ENCODE data around the gene TBCC. TPM values are rescaled to one million over a fixed set of nuclear protein-coding genes. Genes with fewer than 3 reads are reported as not detected.
"Not testable (repeated sequence)": the region's sequence is repeated elsewhere in the genome, so short reads cannot be mapped to it uniquely, and the experiment has no call there.

The TBCC gene
- total and polyA plus RNA-seq, 10 of the 15 experiments (the other 5 are each of a cell fraction or from before 2014, with no cell fraction given): 2.5 to 41.9 (median 20.3) TPM

GRCh38 chr6:42740725-42741124 is 5.2 kb downstream of the TBCC start:
- H3K79me2 ChIP-seq (ENCODE audit: control insufficient read depth, insufficient read depth, low read length): peaks cover 20% of the 10 kb centered on the region
- H3K4me1 ChIP-seq (ENCODE audit: control insufficient read depth, insufficient read depth, low read length): no peaks in the 10 kb centered on the region
- FAIRE-seq: no peak
- no peak overlapping the region for H3K9ac ChIP-seq (ENCODE audit: control insufficient read depth, insufficient read depth, low read length)
- ChIA-PET POLR2A (interaction anchor here (0.6 to 1.4 kb wide), 7 partner anchors 11 to 608 kb away, joined by 3 to 12 read pairs (median 4); partner anchors contain the start of gene RPL7L1), SMC1A (ENCODE audit: uncharacterized antibody, unreplicated experiment) (interaction anchor here (0.6 to 2.3 kb wide), 7 partner anchors 14 to 258 kb away, joined by 3 to 12 read pairs (median 3); no protein-coding TSS in a partner anchor), CTCF (interaction anchor here (0.6 to 1.1 kb wide), 4 partner anchors 12 to 158 kb away, joined by 3 to 6 read pairs (median 4); no protein-coding TSS in a partner anchor), RAD21 (ENCODE audit: unreplicated experiment) (interaction anchor here (0.9 to 1.0 kb wide), 2 partner anchors 14 to 138 kb away, joined by 3 to 4 read pairs; partner anchors contain the start of gene RPL7L1)
- H4K20me1 ChIP-seq (ENCODE audit: control insufficient read depth, insufficient read depth): no peaks in the 10 kb centered on the region
- no peak overlapping the region for H2AFZ ChIP-seq (ENCODE audit: control insufficient read depth, low read depth, low read length)
- H3K27ac ChIP-seq (ENCODE audit: control insufficient read depth, insufficient read depth): no peak overlapping the region
- intact Hi-C loops (cut with micrococcal nuclease; ENCODE audit: unreplicated experiment) (no loop called here), in situ Hi-C loops (cut with MboI) (no loop called here)
- H3K36me3 ChIP-seq (ENCODE audit: control insufficient read depth in 2 of 2, insufficient read depth in 2 of 2, low read length in 1 of 2): no peaks in the 10 kb centered on the region
- no peaks in the 10 kb centered on the region for H3K27me3 ChIP-seq (replicated peaks in 1 of 2; ENCODE audit: control insufficient read depth in 2 of 2, insufficient read depth in 2 of 2, low read length in 1 of 2)
- no peak for ATAC-seq
- no peak overlapping the region for H3K4me3 ChIP-seq
- BruUV-seq (replicated peaks): no TSS peak
- no peak for DNase-seq (ENCODE audit: low read depth, low spot score)
- H3K4me2 ChIP-seq (ENCODE audit: control insufficient read depth, insufficient read depth): no peak overlapping the region
- WGBS (ENCODE audit: insufficient coverage, insufficient replicate concordance, low lambda C conversion rate, missing lambda C conversion rate): 14% methylated on average over 3 of the region's 3 CpGs
- TF ChIP-seq ASH2L (IDR thresholded peaks at IDR 0.05; ENCODE audit: borderline replicate concordance, low read depth): no peak
- no peak for TF ChIP-seq HSF1 (IDR thresholded peaks at IDR 0.05; ENCODE audit: low read depth, low read length)
- no peaks in the 10 kb centered on the region for H3K9me3 ChIP-seq (replicated peaks; ENCODE audit: control insufficient read depth, insufficient read depth, low read length)

GRCh38 chr6:42735976-42736375 is 9.9 kb downstream of the TBCC start:
- in situ Hi-C loops (cut with MboI): no loop called here
- ChIA-PET POLR2A (interaction anchor here (1.0 kb wide), 1 partner anchor 9 kb away, joined by 3 read pairs; no protein-coding TSS in a partner anchor), SMC1A (ENCODE audit: uncharacterized antibody, unreplicated experiment) (no interaction called here), CTCF (interaction anchor here (1.0 kb wide), 1 partner anchor 10 kb away, joined by 3 read pairs; no protein-coding TSS in a partner anchor), RAD21 (ENCODE audit: unreplicated experiment) (no interaction called here)
- no peaks in the 10 kb centered on the region for H3K4me1 ChIP-seq (ENCODE audit: control insufficient read depth, insufficient read depth, low read length)
- H4K20me1 ChIP-seq (ENCODE audit: control insufficient read depth, insufficient read depth): no peaks in the 10 kb centered on the region
- H3K9me3 ChIP-seq (replicated peaks; ENCODE audit: control insufficient read depth, insufficient read depth, low read length): no peaks in the 10 kb centered on the region
- H3K36me3 ChIP-seq (ENCODE audit: control insufficient read depth in 2 of 2, insufficient read depth in 2 of 2, low read length in 1 of 2): no peaks in the 10 kb centered on the region
- intact Hi-C loops (cut with micrococcal nuclease; ENCODE audit: unreplicated experiment): no loop called here
- H3K9ac ChIP-seq (ENCODE audit: control insufficient read depth, insufficient read depth, low read length): no peak overlapping the region
- BruUV-seq (replicated peaks): no TSS peak
- no peaks in the 10 kb centered on the region for H3K79me2 ChIP-seq (ENCODE audit: control insufficient read depth, insufficient read depth, low read length)
- no peak overlapping the region for H3K27ac ChIP-seq (ENCODE audit: control insufficient read depth, insufficient read depth)
- DNase-seq (ENCODE audit: low read depth, low spot score): no peak
- TF ChIP-seq ZNF24 (IDR thresholded peaks at IDR 0.05) (no peak), POLR2AphosphoS5 (IDR thresholded peaks at IDR 0.05; ENCODE audit: low read length) (no peak)
- H3K4me3 ChIP-seq: no peak overlapping the region
- no peak overlapping the region for H2AFZ ChIP-seq (ENCODE audit: control insufficient read depth, low read depth, low read length)
- no peak overlapping the region for H3K4me2 ChIP-seq (ENCODE audit: control insufficient read depth, insufficient read depth)
- no peak for FAIRE-seq
- H3K27me3 ChIP-seq (replicated peaks in 1 of 2; ENCODE audit: control insufficient read depth in 2 of 2, insufficient read depth in 2 of 2, low read length in 1 of 2): no peaks in the 10 kb centered on the region
- 37% methylated on average over 3 of the region's 3 CpGs for WGBS (ENCODE audit: insufficient coverage, insufficient replicate concordance, low lambda C conversion rate, missing lambda C conversion rate)
- ATAC-seq: no peak

GRCh38 chr6:42733867-42734481 is 11.9 kb downstream of the TBCC start:
- FAIRE-seq; in situ Hi-C loops (cut with MboI); ATAC-seq; H3K27ac ChIP-seq (ENCODE audit: control insufficient read depth, insufficient read depth); H3K27me3 ChIP-seq (replicated peaks in 1 of 2; ENCODE audit: control insufficient read depth in 2 of 2, insufficient read depth in 2 of 2, low read length in 1 of 2); H3K4me2 ChIP-seq (ENCODE audit: control insufficient read depth, insufficient read depth); H2AFZ ChIP-seq (ENCODE audit: control insufficient read depth, low read depth, low read length); BruUV-seq (replicated peaks); H3K4me1 ChIP-seq (ENCODE audit: control insufficient read depth, insufficient read depth, low read length); H3K9ac ChIP-seq (ENCODE audit: control insufficient read depth, insufficient read depth, low read length); H3K9me3 ChIP-seq (replicated peaks; ENCODE audit: control insufficient read depth, insufficient read depth, low read length); SMC1A ChIA-PET (ENCODE audit: uncharacterized antibody, unreplicated experiment); RAD21 ChIA-PET (ENCODE audit: unreplicated experiment); DNase-seq (ENCODE audit: low read depth, low spot score); H3K4me3 ChIP-seq; H3K36me3 ChIP-seq (ENCODE audit: control insufficient read depth in 2 of 2, insufficient read depth in 2 of 2, low read length in 1 of 2); H3K79me2 ChIP-seq (ENCODE audit: control insufficient read depth, insufficient read depth, low read length); intact Hi-C loops (cut with micrococcal nuclease; ENCODE audit: unreplicated experiment); H4K20me1 ChIP-seq (ENCODE audit: control insufficient read depth, insufficient read depth): not testable (repeated sequence)
- WGBS (ENCODE audit: insufficient coverage, insufficient replicate concordance, low lambda C conversion rate, missing lambda C conversion rate): 59% methylated on average over 13 of the region's 13 CpGs
- CTCF ChIA-PET: interaction anchor here (1.1 kb wide), 1 partner anchor 10 kb away, joined by 3 read pairs; no protein-coding TSS in a partner anchor
- POLR2A ChIA-PET: interaction anchor here (0.6 kb wide), 2 partner anchors 53 to 80 kb away, joined by 3 to 5 read pairs; no protein-coding TSS in a partner anchor
